Bronchial epithelial cell (primary cell): Measurements from ENCODE around the gene RMND1. TPM values are rescaled to one million over a fixed set of nuclear protein-coding genes. Genes with fewer than 3 reads are reported as not detected.
A peak's percentile ranks its signal among the peaks of the same experiment; 100 is the strongest.

Experiments used
- DNase-seq: peaks from one replicate; pipeline ENCODE4 v3.0.0-alpha.2; 2010; ENCODE audit warnings: low read depth
- FAIRE-seq: peaks from 2 replicates; lab custom pipeline; 2011; peaks lifted over from hg19 to GRCh38; lab: Jason Lieb, UNC
- H3K27me3 ChIP-seq: 2 replicates; pipeline ENCODE4 v1.5.1; 2011; ENCODE audit warnings: low read length; ENCODE audit not compliant: control insufficient read depth, insufficient read depth
- H3K36me3 ChIP-seq: 2 replicates; pipeline ENCODE4 v1.5.1; 2011; ENCODE audit warnings: low read length; ENCODE audit not compliant: control insufficient read depth, insufficient read depth
- H3K4me3 ChIP-seq: 2 replicates; pipeline ENCODE4 v1.5.1; 2011; ENCODE audit warnings: mild to moderate bottlenecking, low read depth, low read length, control low read depth
- CTCF ChIP-seq: IDR thresholded peaks from 2 replicates; pipeline ENCODE4 v1.5.1; 2011; ENCODE audit warnings: mild to moderate bottlenecking, moderate library complexity, low read length, control low read depth, inconsistent platforms; ENCODE audit not compliant: insufficient read depth, severe bottlenecking
- total RNA-seq: library from RNA; depleted of rRNA; stranded (reverse); fragments of >200 nt; gene quantifications from 2 replicates; pipeline ENCODE4 v1.2.1, GENCODE V29; 2014

Gene RMND1
- total RNA-seq, 1 donor from 2014 or later = 51.6 TPM

- DNase-seq (peak; percentile 18), FAIRE-seq (no peak)
- Histone ChIP-seq H3K36me3 (peaks cover 5% of the 10 kb centered on the region), H3K27me3 (no peaks in the 10 kb centered on the region), H3K4me3 (no peak overlapping the region)
- no peak for TF ChIP-seq CTCF
Observed at GRCh38 chr6:151425561-151425960, 26.4 kb downstream of the RMND1 start.

- Histone ChIP-seq H3K4me3 (no peak overlapping the region), H3K27me3 (no peaks in the 10 kb centered on the region), H3K36me3 (peaks cover 7% of the 10 kb centered on the region)
- TF ChIP-seq CTCF = no peak
- DNase-seq = no peak
- no peak for FAIRE-seq
Observed at GRCh38 chr6:151422981-151423380, 28.9 kb downstream of the RMND1 start.

GRCh38 chr6:151417477-151417876, 34.4 kb downstream of the RMND1 start:
- Histone ChIP-seq H3K4me3 (no peak overlapping the region), H3K36me3 (peaks cover 7% of the 10 kb centered on the region), H3K27me3 (no peaks in the 10 kb centered on the region)
- no peak for FAIRE-seq
- DNase-seq = no peak
- TF ChIP-seq CTCF = no peak

- no peak for TF ChIP-seq CTCF
- Histone ChIP-seq H3K4me3 (no peak overlapping the region), H3K27me3 (no peaks in the 10 kb centered on the region), H3K36me3 (peaks cover 9% of the 10 kb centered on the region)
- no peak for DNase-seq
- FAIRE-seq = no peak
Observed at GRCh38 chr6:151414641-151415260, 37.2 kb downstream of the RMND1 start.

GRCh38 chr6:151413372-151414145, 38.4 kb downstream of the RMND1 start:
- FAIRE-seq (no peak), DNase-seq (no peak)
- Histone ChIP-seq H3K4me3 (no peak overlapping the region), H3K27me3 (no peaks in the 10 kb centered on the region), H3K36me3 (peaks cover 6% of the 10 kb centered on the region)
- TF ChIP-seq CTCF = no peak
